Endothelial cell of umbilical vein (primary cell): ENCODE data around the gene TGM3. TPM values are rescaled to one million over a fixed set of nuclear protein-coding genes. Genes with fewer than 3 reads are reported as not detected.

Source experiments
- BruUV-seq: library from RNA; stranded (reverse); fragments of 400-500 nt; replicated peaks from 2 replicates; lab custom pipeline; 2021; lab: Mats Ljungman, UMichigan
- CTCF ChIA-PET: fragments of 300-600, 350-600 bp; sonication (Branson Sonifier 250); formaldehyde crosslinking; loops from one replicate; lab custom pipeline; 2021; ENCODE audit warnings: antibody characterized with exemption, inconsistent platforms; lab: Charles Lee
- POLR2A ChIA-PET: fragments of 300-600, 350-600 bp; sonication (Branson Sonifier 250); formaldehyde crosslinking; loops from one replicate; lab custom pipeline; 2021; ENCODE audit warnings: antibody characterized with exemption, inconsistent platforms; lab: Charles Lee
- DNase-seq: peaks from one replicate; pipeline ENCODE4 v3.0.0-alpha.2; 2011; ENCODE audit warnings: low read depth, low spot score
- FAIRE-seq: peaks from 2 replicates; lab custom pipeline; 2011; peaks lifted over from hg19 to GRCh38; lab: Jason Lieb, UNC
- H2AFZ ChIP-seq: 2 replicates; pipeline ENCODE4 v1.6.0; 2012; ENCODE audit warnings: low read depth, low read length, control low read depth, inconsistent platforms
- H3K27ac ChIP-seq: 2 replicates; pipeline ENCODE4 v1.5.1; 2011; ENCODE audit warnings: low read depth, mild to moderate bottlenecking, control low read depth, low read length, moderate library complexity; ENCODE audit not compliant: insufficient read depth
- H3K27me3 ChIP-seq, 2 experiments: 2 replicates each; pipeline versions ENCODE4 v1.6.0 to v1.6.1; 2011; ENCODE audit warnings: low read length in 2 of 2, mixed read lengths in 1 of 2; ENCODE audit not compliant: control insufficient read depth in 2 of 2, insufficient read depth in 2 of 2
- H3K36me3 ChIP-seq, 2 experiments: 2 replicates in 1 of 2; 3 replicates in 1 of 2; pipeline ENCODE4 v1.5.1; 2011; ENCODE audit warnings: low read length in 2 of 2, mild to moderate bottlenecking in 1 of 2, moderate library complexity in 1 of 2; ENCODE audit not compliant: control insufficient read depth in 2 of 2, insufficient read depth in 2 of 2; ENCODE audit errors: extremely low read depth in 1 of 2
- H3K4me1 ChIP-seq: 3 replicates; pipeline ENCODE4 v1.5.1; 2011; ENCODE audit warnings: mild to moderate bottlenecking, low read length; ENCODE audit not compliant: control insufficient read depth, insufficient read depth; ENCODE audit errors: extremely low read depth
- H3K4me2 ChIP-seq: 2 replicates; pipeline ENCODE4 v1.6.1; 2011; ENCODE audit warnings: low read length, control low read depth, mixed read lengths; ENCODE audit not compliant: insufficient read depth
- H3K4me3 ChIP-seq, 3 experiments: fragments of 200-600 bp in 1 of 3; sonication (generic), shearing (Covaris generic) in 1 of 3; replicated peaks in 1 of 3; 2 replicates each; pipeline ENCODE4 v1.5.1; 2011 to 2016; ENCODE audit warnings: control low read depth in 3 of 3, low read length in 3 of 3, mild to moderate bottlenecking in 2 of 3, inconsistent platforms in 1 of 3, low read depth in 1 of 3, moderate library complexity in 1 of 3; ENCODE audit not compliant: insufficient read depth in 1 of 3
- H3K79me2 ChIP-seq: 2 replicates; pipeline ENCODE4 v1.6.0; 2012; ENCODE audit warnings: low read length, inconsistent platforms; ENCODE audit not compliant: control insufficient read depth, insufficient read depth
- H3K9ac ChIP-seq: replicated peaks from 2 replicates; pipeline ENCODE3; 2011; ENCODE audit warnings: low read length, control low read depth; ENCODE audit not compliant: insufficient read depth; ENCODE audit errors: extremely low read depth
- H3K9me1 ChIP-seq: replicated peaks from 3 replicates; pipeline ENCODE4 v1.6.0; 2011; ENCODE audit warnings: mild to moderate bottlenecking, low read length; ENCODE audit not compliant: control insufficient read depth, insufficient read depth; ENCODE audit errors: extremely low read depth
- H3K9me3 ChIP-seq: replicated peaks from 2 replicates; pipeline ENCODE4 v1.5.1; 2012; ENCODE audit warnings: low read length, inconsistent platforms; ENCODE audit not compliant: control insufficient read depth, insufficient read depth
- H4K20me1 ChIP-seq: replicated peaks from 2 replicates; pipeline ENCODE3; 2011; ENCODE audit warnings: mild to moderate bottlenecking, low read length; ENCODE audit not compliant: control insufficient read depth, insufficient read depth; ENCODE audit errors: extremely low read depth
- CTCF ChIP-seq, 2 donors: IDR thresholded peaks; 1 replicate in 1 of 2; 2 replicates in 1 of 2; pipeline ENCODE4 v1.5.1; 2011; ENCODE audit warnings: low read length in 2 of 2, mild to moderate bottlenecking in 2 of 2, moderate library complexity in 2 of 2, control low read depth in 1 of 2, inconsistent platforms in 1 of 2, low read depth in 1 of 2; ENCODE audit not compliant: insufficient read depth in 1 of 2; ENCODE audit errors: extremely low read depth in 1 of 2
- EZH2 ChIP-seq: IDR thresholded peaks from 2 replicates; pipeline ENCODE4 v1.6.1; 2012; ENCODE audit warnings: borderline replicate concordance, low read depth, mild to moderate bottlenecking, moderate library complexity, low read length, inconsistent platforms; ENCODE audit not compliant: severe bottlenecking
- FOS ChIP-seq: IDR thresholded peaks from 2 replicates; pipeline ENCODE4 v1.6.1; 2011; ENCODE audit warnings: mild to moderate bottlenecking, low read length, moderate library complexity, borderline replicate concordance; ENCODE audit not compliant: insufficient read depth
- GATA2 ChIP-seq: IDR thresholded peaks from 2 replicates; pipeline ENCODE4 v1.7.0; 2011; ENCODE audit warnings: low read depth, mild to moderate bottlenecking, moderate library complexity, mixed read lengths, low read length; ENCODE audit not compliant: insufficient read length, insufficient read depth
- JUN ChIP-seq: IDR thresholded peaks from 2 replicates; pipeline ENCODE4 v1.6.1; 2011; ENCODE audit warnings: borderline replicate concordance, low read depth; ENCODE audit not compliant: insufficient read length, insufficient read depth
- MAX ChIP-seq: IDR thresholded peaks from 2 replicates; pipeline ENCODE4 v1.6.1; 2011; ENCODE audit not compliant: insufficient read depth, insufficient read length
- MYC ChIP-seq: IDR thresholded peaks from one replicate; pipeline ENCODE4 v1.6.1; 2011; ENCODE audit warnings: mild to moderate bottlenecking, low read depth, low read length
- POLR2A ChIP-seq: IDR thresholded peaks from 2 replicates; pipeline ENCODE4 v1.6.1; 2012; ENCODE audit warnings: low read depth, mild to moderate bottlenecking, control low read depth, low read length
- POLR2AphosphoS5 ChIP-seq: IDR thresholded peaks from 2 replicates; pipeline ENCODE4 v1.6.1; 2012; ENCODE audit warnings: low read depth, mild to moderate bottlenecking, control low read depth, low read length, moderate library complexity; ENCODE audit not compliant: insufficient read depth
- dilution Hi-C: fragments of 300-500 bp; cut with MboI; formaldehyde crosslinking; loops from one replicate; pipeline ENCODE4 v1.15.0; 2019; ENCODE audit warnings: low sequenced_read_pairs; ENCODE audit not compliant: extremely low pct_ligation_motif_present
- intact Hi-C: fragments of 100-400 bp; cut with micrococcal nuclease; formaldehyde crosslinking; loops from one replicate; pipeline ENCODE4 v1.10.0; 2022
- polyA plus RNA-seq, 4 experiments: library from polyadenylated mRNA; depleted of rRNA in 3 of 4; stranded (reverse) in 3 of 4; unstranded in 1 of 4; fragments of >200 nt; gene quantifications; 2 replicates each; pipeline versions ENCODE4 v1.2.1 to v1.2.3, GENCODE V29; 2011 to 2012; ENCODE audit warnings: missing spikeins in 1 of 4
- total RNA-seq: library from RNA; stranded (reverse); gene quantifications from 2 replicates; pipeline ENCODE4 v1.2.3, GENCODE V29; 2021

The TGM3 gene
- total and polyA plus RNA-seq, 2 donors (not counting 3 experiments of a cell fraction or from before 2014, with no cell fraction given) = not detected

- Histone ChIP-seq H2AFZ (no peak overlapping the region), H3K27me3 (peaks cover 0 to 4% of the 10 kb centered on the region in 2 experiments), H3K4me3 (no peak overlapping the region), H3K9me1 (no peaks in the 10 kb centered on the region), H3K4me1 (no peaks in the 10 kb centered on the region), H3K9me3 (no peaks in the 10 kb centered on the region), H4K20me1 (no peaks in the 10 kb centered on the region), H3K9ac (no peak overlapping the region), H3K4me2 (no peak overlapping the region), H3K36me3 (no peaks in the 10 kb centered on the region), H3K27ac (no peak overlapping the region), H3K79me2 (no peaks in the 10 kb centered on the region)
- ChIA-PET CTCF (interaction anchor here (1.1 kb wide), 1 partner anchor 226 kb away, joined by 3 read pairs; no protein-coding TSS in a partner anchor), POLR2A (no interaction called here)
- dilution Hi-C loops = no loop called here
- TF ChIP-seq CTCF (IDR thresholded peaks at IDR 0.05; ENCODE audit: extremely low read depth in 1 of 2, insufficient read depth in 1 of 2, low read depth in 1 of 2, low read length in 2 of 2) = no peak
- no peak for TF ChIP-seq POLR2AphosphoS5
- TF ChIP-seq MAX = no peak
- TF ChIP-seq GATA2 = no peak
- DNase-seq = no peak
- BruUV-seq = no TSS peak
- intact Hi-C loops = no loop called here
- FAIRE-seq = no peak
These were observed 2.9 kb downstream of the TGM3 start for GRCh38 chr20:2298701-2299100.

GRCh38 chr20:2299301-2299700, 3.5 kb downstream of the TGM3 start:
- H3K4me1 ChIP-seq = no peaks in the 10 kb centered on the region
- no peaks in the 10 kb centered on the region for H4K20me1 ChIP-seq
- H3K9ac ChIP-seq = no peak overlapping the region
- TF ChIP-seq GATA2 (no peak), MAX (no peak), POLR2AphosphoS5 (no peak), CTCF (IDR thresholded peaks at IDR 0.05; ENCODE audit: extremely low read depth in 1 of 2, insufficient read depth in 1 of 2, low read depth in 1 of 2, low read length in 2 of 2) (no peak), JUN (no peak), EZH2 (no peak), FOS (no peak), MYC (no peak), POLR2A (no peak)
- no peak for DNase-seq
- no peak overlapping the region for H3K4me2 ChIP-seq
- H2AFZ ChIP-seq = no peak overlapping the region
- no peaks in the 10 kb centered on the region for H3K9me1 ChIP-seq
- BruUV-seq = no TSS peak
- H3K27ac ChIP-seq = no peak overlapping the region
- POLR2A ChIA-PET = no interaction called here
- CTCF ChIA-PET = interaction anchor here (1.1 kb wide), 1 partner anchor 225 kb away, joined by 3 read pairs; no protein-coding TSS in a partner anchor
- H3K9me3 ChIP-seq = no peaks in the 10 kb centered on the region
- no peak overlapping the region for H3K4me3 ChIP-seq
- no peaks in the 10 kb centered on the region for H3K79me2 ChIP-seq
- H3K36me3 ChIP-seq = no peaks in the 10 kb centered on the region
- no peak for FAIRE-seq
- peaks cover 0 to 4% of the 10 kb centered on the region in 2 experiments for H3K27me3 ChIP-seq
- intact Hi-C loops = no loop called here
- dilution Hi-C loops = no loop called here
